RWPE2 (cell line): ENCODE results near the gene NEDD4L.

Experiments used
- ATAC-seq: fragments of 200-7000 bp; cut with Tn5 transposase; 3 replicates; pipeline ENCODE4 v1.9.1; 2021; ENCODE audit warnings: low read depth
- DNase-seq: peaks from one replicate; pipeline ENCODE4 v3.0.0-alpha.2; 2020; ENCODE audit warnings: low spot score
- H3K27ac ChIP-seq: fragments of 450-650 bp; 2 replicates; pipeline ENCODE4 v1.5.1; 2017; ENCODE audit warnings: mild to moderate bottlenecking; ENCODE audit not compliant: poor library complexity, severe bottlenecking
- H3K27me3 ChIP-seq: fragments of 250-450 bp; sonication (Bioruptor Pico); 2 replicates; pipeline ENCODE4 v1.5.1; 2021; ENCODE audit warnings: mild to moderate bottlenecking, moderate library complexity; ENCODE audit not compliant: insufficient read depth, poor library complexity, severe bottlenecking
- H3K36me3 ChIP-seq: fragments of 250-450 bp; sonication (Bioruptor Pico); 2 replicates; pipeline ENCODE4 v1.5.1; 2020; ENCODE audit warnings: low read depth, mild to moderate bottlenecking, moderate library complexity
- H3K4me1 ChIP-seq: fragments of 250-450 bp; sonication (Bioruptor Pico); 2 replicates; pipeline ENCODE4 v1.5.1; 2021; ENCODE audit warnings: mild to moderate bottlenecking, moderate library complexity; ENCODE audit not compliant: insufficient read depth, poor library complexity, severe bottlenecking
- H3K4me3 ChIP-seq: fragments of 250-450 bp; sonication (Bioruptor Pico); 2 replicates; pipeline ENCODE4 v1.5.1; 2021; ENCODE audit warnings: mild to moderate bottlenecking, moderate library complexity; ENCODE audit not compliant: severe bottlenecking
- H3K9me3 ChIP-seq: fragments of 250-450 bp; sonication (Bioruptor Pico); 2 replicates; pipeline ENCODE4 v1.5.1; 2021; ENCODE audit warnings: mild to moderate bottlenecking, moderate library complexity; ENCODE audit not compliant: severe bottlenecking
- TF ChIP-seq, protein P1 (sequence below): fragments of 450-650 bp; IDR thresholded peaks from one replicate; pipeline ENCODE4 v1.5.1; 2017; ENCODE audit warnings: mild to moderate bottlenecking, moderate library complexity; ENCODE audit not compliant: poor library complexity, severe bottlenecking

NEDD4L gene

DNA sequence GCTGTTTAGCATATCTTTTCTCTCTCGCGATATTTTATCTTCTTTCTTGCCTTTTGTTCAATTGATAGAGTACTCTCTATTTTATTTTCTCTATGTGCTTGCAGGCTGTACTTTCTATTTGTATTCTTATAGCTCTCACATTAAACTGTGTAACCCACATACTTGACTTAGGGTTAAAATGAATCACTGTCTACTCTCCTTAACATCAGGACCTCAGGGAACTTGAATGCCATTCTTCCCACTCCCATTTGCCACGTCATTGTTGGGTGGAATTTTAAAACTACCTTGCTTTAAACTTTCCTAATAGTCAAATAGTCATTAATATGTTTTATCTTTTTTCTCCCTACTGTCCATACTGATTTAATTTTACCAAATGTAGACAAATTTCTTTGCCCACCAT is 315.2 kb downstream of the NEDD4L start:
- Histone ChIP-seq H3K27me3 (no peaks in the 10 kb centered on the region), H3K4me1 (peaks cover 20% of the 10 kb centered on the region), H3K36me3 (peaks cover 68% of the 10 kb centered on the region), H3K4me3 (no peak overlapping the region), H3K27ac (peak overlapping the region; percentile 43), H3K9me3 (no peaks in the 10 kb centered on the region)
- DNase-seq (no peak), ATAC-seq (peak; percentile 40; the same call in 2 of the 3 replicates)
- TF ChIP-seq, protein P1, sequence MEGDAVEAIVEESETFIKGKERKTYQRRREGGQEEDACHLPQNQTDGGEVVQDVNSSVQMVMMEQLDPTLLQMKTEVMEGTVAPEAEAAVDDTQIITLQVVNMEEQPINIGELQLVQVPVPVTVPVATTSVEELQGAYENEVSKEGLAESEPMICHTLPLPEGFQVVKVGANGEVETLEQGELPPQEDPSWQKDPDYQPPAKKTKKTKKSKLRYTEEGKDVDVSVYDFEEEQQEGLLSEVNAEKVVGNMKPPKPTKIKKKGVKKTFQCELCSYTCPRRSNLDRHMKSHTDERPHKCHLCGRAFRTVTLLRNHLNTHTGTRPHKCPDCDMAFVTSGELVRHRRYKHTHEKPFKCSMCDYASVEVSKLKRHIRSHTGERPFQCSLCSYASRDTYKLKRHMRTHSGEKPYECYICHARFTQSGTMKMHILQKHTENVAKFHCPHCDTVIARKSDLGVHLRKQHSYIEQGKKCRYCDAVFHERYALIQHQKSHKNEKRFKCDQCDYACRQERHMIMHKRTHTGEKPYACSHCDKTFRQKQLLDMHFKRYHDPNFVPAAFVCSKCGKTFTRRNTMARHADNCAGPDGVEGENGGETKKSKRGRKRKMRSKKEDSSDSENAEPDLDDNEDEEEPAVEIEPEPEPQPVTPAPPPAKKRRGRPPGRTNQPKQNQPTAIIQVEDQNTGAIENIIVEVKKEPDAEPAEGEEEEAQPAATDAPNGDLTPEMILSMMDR = no peak

DNA sequence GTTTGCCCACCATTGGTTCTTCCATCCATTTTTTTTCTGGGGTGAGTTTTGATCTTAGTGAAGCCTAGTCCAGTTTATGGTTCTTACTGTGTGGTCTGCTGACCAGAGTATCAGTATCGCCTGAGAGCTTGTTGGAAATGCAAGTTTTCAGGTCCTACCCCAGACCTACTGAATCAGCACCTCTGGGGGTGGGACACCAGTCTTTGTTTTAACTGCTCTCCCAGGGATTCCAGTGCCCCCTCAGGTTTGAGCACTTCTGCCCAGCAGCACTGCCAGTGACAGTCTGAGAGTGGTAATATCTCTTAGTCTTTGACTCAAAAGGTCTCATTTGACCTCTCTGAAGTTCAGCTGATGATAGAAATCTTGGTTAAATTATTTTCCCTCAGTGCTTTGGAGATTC is 315.6 kb downstream of the NEDD4L start:
- no peak for DNase-seq
- H3K27me3 ChIP-seq = no peaks in the 10 kb centered on the region
- TF ChIP-seq, protein P1 = no peak
- peak overlapping the region; percentile 43 for H3K27ac ChIP-seq
- peaks cover 20% of the 10 kb centered on the region for H3K4me1 ChIP-seq
- no peak overlapping the region for H3K4me3 ChIP-seq
- H3K36me3 ChIP-seq = peaks cover 69% of the 10 kb centered on the region
- ATAC-seq = no peak
- H3K9me3 ChIP-seq = no peaks in the 10 kb centered on the region

- peak overlapping the region; percentile 43 for H3K27ac ChIP-seq
Measured at GRCh38 chr18:58360324-58360723, 316.3 kb downstream of the NEDD4L start.

GRCh38 chr18:58361212-58361611 is 317.2 kb downstream of the NEDD4L start:
- H3K27ac ChIP-seq = peak overlapping the region; percentile 43
- peaks cover 84% of the 10 kb centered on the region for H3K36me3 ChIP-seq
- DNase-seq (no peak), ATAC-seq (no peak)
- peaks cover 20% of the 10 kb centered on the region for H3K4me1 ChIP-seq
- H3K27me3 ChIP-seq = no peaks in the 10 kb centered on the region
- TF ChIP-seq, protein P1 = no peak
- no peak overlapping the region for H3K4me3 ChIP-seq
- H3K9me3 ChIP-seq = no peaks in the 10 kb centered on the region

More at GRCh38 chr18:58360324-58360723, 316.3 kb downstream of the NEDD4L start:
- Histone ChIP-seq H3K36me3 (peaks cover 76% of the 10 kb centered on the region), H3K4me1 (peaks cover 20% of the 10 kb centered on the region), H3K4me3 (no peak overlapping the region), H3K9me3 (no peaks in the 10 kb centered on the region), H3K27me3 (no peaks in the 10 kb centered on the region)
- DNase-seq = no peak
- TF ChIP-seq, protein P1 = no peak
- ATAC-seq = no peak

GRCh38 chr18:58362027-58362575 is 318.1 kb downstream of the NEDD4L start:
- no peaks in the 10 kb centered on the region for H3K9me3 ChIP-seq
- peaks cover 20% of the 10 kb centered on the region for H3K4me1 ChIP-seq
- no peak overlapping the region for H3K4me3 ChIP-seq
- no peaks in the 10 kb centered on the region for H3K27me3 ChIP-seq
- H3K27ac ChIP-seq = peak overlapping the region; percentile 43
- no peak for DNase-seq
- H3K36me3 ChIP-seq = peaks cover 84% of the 10 kb centered on the region
- ATAC-seq = peak; percentile 91
- TF ChIP-seq, protein P1 = no peak
